Measurements from ENCODE around the gene RMDN2.
"Not testable (repeated sequence)": the region's sequence is repeated elsewhere in the genome, so short reads cannot be mapped to it uniquely, and the experiment has no call there.

The RMDN2 gene

DNA sequence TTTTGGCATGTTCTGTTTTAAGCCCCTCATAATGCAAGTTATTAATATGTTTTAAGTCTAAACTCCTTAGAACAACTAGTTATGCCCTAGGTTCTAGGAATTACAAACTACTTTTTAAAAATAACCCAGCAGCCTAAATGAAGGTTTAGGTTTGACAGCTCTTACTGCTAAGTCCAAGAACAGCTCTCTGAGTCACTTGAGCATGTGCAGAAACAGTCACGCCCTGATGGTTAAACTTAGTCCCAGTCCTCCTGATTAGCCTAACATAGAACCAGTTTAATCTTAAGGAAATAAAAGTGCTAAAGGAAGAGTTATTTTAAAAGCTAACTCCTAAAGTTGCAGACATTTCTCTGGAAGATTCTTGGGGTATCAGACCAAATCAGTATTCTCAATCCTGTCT, 72.5 kb downstream of the RMDN2 start:
- DNase-seq: no peak

DNA sequence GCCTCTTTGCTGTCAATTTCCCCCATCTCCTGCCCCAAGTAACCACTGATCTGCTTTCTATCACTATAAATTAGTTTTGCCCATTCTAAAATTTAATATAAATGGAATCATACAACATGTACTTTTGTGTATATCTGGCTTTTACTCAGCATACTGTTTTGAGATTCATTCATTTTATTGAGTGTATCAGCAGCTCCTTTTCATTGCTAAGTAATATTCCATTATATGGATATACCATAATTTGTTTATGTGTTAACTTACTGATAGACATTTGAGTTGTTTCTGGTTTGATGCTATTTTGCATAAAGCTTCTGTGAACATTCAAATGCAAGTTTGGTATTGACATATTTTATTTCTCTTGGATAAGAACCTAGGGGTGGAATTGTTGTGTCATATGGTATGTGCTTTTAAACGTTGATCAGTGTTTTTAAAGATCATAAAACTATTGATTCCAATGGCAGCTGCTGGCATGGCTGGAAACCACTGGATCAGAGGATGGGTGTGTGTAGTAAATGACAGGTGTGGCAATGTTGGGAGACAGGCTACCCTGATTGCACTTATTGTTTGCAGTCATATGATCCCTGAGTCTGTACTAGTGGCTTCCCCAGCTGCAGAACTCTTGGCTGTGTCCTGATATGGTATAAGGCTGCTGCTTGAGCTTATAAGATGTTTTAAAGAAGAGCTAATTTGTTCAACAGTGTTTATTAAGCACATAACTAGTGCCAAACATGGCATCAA, 75.6 kb downstream of the RMDN2 start:
- DNase-seq: no peak

DNA sequence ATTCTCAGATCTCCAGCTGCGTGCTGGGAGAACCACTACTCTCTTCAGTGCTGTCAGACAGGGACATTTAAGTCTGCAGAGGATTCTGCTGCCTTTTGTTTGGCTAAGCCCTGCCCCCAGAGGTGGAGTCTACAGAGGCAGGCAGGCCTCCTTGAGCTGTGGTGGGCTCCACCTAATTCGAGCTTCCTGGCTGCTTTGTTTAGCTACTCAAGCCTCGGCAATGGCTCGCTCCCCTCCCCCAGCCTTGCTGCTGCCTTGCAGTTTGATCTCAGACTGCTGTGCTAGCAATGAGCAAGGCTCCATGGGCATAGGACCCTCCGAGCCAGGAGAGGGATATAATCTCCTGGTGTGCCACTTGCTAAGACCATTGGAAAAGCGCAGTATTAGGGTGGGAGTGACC, 85.1 kb downstream of the RMDN2 start:
- DNase-seq: not testable (repeated sequence)

DNA sequence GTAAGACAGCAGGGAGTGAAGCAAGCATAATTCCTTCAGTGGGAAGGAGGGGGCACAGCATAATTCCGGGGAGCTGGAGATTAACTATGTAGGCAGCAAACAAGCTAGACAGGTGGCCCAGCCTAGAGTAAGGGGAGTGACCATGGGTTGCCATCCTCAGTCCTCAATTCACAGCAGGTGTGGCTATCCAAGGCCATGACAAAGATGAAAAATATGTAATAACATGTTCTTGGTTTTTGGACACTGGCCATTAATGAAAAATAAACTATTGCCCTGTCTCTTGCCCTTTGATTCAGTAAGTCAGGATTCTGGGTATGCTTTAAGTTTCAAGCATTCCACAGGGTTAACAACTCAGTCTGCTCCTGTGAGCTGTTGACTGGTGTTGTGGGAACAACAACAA, 85.9 kb downstream of the RMDN2 start:
- no peak for DNase-seq

GRCh38 chr2:38013158-38013752, 88.2 kb downstream of the RMDN2 start:
- no peak for DNase-seq

GRCh38 chr2:38016219-38016618, 91.1 kb downstream of the RMDN2 start:
- no peak for DNase-seq

- no peak for DNase-seq
These were observed 92.7 kb downstream of the RMDN2 start for GRCh38 chr2:38017836-38018235.

DNA sequence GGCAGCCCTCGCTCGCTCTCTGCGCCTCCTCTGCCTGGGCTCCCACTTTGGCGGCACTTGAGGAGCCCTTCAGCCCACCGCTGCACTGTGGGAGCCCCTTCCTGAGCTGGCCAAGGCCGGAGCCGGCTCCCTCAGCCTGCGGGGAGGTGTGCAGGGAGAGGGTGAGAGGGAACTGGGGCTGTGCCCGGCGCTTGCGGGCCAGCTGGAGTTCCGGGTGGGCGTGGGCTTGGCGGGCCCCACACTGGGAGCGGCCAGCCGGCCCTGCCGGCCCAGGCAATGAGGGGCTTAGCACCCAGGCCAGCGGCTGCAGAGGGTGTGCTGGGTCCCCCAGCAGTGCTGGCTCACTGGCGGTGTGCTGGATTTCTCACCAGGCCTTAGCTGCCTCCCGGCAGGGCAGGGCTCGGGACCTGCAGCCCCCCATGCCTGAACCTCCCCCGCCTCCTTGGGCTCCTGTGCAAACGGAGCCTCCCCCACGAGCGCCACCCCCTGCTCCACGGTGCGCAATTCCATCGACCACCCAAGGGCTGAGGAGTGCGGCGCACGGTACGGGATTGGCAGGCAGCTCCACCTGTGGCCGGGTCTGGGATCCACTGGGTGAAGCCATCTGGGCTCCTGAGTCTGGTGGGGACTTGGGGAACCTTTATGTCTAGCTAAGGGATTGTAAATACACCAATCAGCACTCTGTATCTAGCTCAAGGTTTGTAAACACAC, 95.4 kb downstream of the RMDN2 start:
- not testable (repeated sequence) for DNase-seq

DNA sequence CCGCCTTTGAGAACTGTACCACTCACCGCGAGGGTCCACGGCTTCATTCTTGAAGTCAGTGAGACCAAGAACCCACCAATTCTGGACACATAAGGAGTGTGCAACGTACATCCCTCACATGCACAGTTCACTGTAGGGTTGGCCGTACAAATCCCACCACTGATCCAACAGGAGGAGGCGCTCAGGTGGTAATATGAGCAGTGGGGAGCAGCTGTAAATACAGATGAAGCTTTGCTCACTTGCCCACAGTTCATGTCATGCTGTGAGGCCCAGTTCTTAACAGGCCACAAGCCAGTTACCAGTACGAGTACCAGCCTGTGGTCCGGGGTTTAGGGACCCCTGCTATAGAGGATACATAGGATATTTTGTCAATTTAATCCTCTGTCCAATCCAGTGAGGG, 96.5 kb downstream of the RMDN2 start:
- no peak for DNase-seq

DNA sequence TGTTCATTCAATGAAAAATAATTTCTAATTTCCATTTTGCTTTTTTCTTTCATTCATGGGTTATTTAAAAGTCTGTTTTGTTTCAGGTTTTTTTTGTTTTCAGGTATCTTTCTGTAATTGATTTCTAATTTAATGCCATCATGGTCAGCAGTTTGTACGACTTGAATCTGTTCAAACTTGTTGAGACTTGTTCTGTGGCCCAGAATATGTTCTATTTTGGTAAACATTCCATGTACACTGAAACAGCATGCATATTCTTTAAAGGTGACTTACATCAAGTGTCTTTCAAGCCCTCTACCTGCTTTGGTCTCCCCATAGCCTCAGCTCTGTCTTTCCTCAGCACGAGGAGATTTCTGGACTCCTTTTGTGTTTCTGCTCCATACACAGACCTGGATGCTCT, 101.8 kb downstream of the RMDN2 start:
- no peak for DNase-seq

DNA sequence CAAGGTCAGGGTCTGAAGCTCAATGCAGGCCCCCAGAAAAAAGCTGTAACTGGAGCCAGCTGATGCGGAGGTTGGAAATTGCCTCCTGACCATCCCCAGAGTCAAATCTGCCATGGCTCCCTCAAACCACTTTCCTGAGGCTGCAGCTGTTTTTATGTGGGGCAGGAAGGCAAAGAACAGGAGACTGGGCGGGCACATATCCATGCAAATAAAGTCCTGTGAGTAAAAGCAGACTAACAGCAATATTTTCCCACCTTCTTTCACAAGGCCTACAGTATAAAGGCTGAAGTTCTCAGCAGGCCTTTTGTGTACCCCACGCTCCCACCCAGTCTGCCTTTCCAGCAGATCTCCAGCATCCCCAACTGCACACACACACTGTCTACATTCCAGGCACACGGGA, 103.7 kb downstream of the RMDN2 start:
- no peak for DNase-seq

GRCh38 chr2:38029512-38029911, 104.4 kb downstream of the RMDN2 start:
- DNase-seq: no peak

DNA sequence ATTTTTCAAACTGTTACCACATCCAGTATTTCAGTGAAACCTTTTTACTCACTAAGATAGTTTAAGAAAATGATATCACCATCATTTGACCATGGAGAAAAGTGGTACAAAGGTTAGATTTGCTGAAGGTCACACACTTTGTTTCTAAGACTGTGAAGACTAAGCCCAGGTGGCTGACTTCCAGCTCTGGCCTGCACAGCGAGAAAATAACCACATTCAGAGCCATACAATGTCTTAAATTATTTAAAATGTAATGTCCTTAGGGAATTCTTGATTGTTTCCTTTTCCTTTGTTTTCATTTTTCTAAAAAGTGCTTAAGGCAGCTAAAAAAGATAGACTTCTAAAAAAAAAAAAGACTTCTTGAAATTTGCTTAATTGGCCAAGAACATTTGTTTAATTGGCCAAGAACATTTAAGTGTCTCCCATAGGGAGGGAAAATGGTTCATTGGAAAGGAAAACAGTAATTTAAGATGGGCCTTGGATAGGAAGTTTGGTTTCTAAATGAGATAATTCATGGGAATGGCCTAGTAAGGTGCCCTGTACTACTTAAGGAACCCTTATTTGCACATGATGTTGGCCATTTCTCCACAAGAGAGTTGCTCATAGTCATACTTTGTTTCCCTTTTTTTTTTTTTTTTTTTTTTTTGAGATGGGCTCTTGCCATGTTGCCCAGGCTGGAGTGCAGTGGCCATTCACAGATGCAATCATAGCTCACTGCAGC, 105.7 kb downstream of the RMDN2 start:
- no peak for DNase-seq

DNA sequence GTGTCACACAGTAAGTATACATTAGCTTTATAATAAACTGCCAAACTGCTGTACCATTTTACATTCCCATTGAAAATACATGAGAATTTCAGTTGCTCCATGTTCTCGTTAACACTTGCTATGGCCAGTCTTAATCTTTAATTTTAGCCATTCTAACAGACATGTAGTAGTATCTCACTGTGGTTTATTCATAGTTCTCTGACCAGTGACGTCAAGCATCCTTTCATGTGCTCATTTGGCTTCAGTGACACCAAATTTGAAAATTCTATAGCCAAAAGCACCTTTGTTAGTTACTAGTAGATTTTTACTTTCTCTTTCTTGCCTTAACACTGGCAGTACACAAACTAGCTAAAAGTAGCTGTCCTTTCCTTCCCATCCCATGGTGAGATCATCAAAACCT, 107.9 kb downstream of the RMDN2 start:
- DNase-seq: no peak

DNA sequence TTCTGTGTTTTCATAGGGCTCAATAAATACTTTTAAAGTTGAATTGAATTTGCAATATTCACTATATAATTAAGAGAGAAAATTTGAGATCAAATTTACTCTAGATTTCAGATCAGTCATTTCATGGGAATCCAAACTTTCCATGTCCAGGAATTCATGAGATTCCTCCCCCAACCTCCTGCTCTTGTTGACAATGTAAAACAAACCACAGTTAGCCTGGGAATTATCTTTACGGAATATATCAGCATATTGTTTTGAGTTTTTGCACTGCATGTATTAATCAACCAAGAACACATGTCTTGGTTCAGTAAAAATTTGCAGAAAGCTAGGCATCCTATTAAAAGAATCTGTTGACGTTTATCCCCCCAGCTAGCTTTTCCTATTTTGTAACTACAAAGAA, 108.6 kb downstream of the RMDN2 start:
- DNase-seq: no peak

GRCh38 chr2:38035968-38036367, 110.9 kb downstream of the RMDN2 start:
- no peak for DNase-seq

- no peak for DNase-seq
These were observed 112.2 kb downstream of the RMDN2 start for GRCh38 chr2:38037325-38037724.

DNA sequence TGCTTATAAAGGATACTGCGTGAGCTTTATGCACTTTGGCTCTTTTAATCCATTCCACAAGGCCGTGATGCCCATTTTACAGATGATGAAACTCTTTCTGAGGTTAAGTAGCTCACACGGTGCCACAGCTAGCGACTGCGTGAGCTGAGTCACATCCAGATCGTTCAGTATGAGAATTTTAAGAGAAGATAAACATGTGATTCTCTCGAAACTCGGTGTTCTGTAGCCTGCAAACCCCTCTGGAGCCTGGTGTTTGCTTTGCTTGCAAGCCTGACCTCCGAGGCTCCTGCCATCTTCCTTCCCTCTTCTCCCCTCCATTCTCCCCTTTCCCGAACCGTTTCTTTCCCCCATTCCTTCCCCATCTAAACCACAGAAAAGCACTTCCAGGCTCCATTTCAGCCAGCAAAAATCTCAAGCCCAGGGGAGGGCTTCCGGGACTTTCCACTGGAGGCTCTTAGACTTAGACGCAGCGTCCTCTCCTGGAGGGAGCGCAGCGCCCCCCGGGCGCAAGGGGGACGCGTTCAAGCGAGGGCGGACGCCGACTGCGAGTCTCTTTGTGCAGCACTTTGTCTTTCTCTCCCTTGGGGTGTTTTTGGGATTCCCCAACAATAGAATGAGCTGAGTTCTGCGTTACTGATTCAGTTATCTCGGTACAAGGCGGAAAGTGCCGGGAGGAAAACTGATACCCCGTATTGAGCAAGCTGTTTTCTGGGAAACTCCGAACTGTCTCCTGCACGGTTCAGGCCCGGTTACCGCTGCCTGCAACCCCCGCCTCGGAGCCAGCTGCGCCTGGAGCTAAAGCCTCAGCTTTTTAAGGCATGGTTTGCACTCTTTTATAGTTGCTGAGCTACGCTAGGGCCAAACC, 112.9 kb downstream of the RMDN2 start:
- DNase-seq: peak; percentile 67

DNA sequence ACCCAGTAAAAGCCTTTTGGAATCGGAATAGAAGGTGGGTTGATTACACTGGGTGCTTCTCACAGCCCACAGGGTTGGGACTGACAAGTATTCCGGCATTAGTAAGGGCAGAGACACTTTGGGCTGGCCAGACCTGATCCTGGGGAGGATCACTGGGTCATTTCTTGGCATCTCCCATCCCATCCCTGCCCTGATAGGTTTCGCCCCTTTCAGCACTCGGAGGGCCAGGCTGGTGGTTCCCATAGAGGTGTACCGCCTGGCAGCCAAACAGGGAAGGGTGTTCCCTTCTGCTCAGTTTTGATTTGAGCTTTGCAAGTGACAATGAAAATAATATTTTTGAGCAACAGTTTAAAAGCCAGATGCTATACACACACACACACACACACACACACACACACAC, 113.6 kb downstream of the RMDN2 start:
- no peak for DNase-seq

GRCh38 chr2:38039121-38039910, 114.2 kb downstream of the RMDN2 start:
- DNase-seq: no peak

GRCh38 chr2:38045811-38046210, 120.7 kb downstream of the RMDN2 start:
- no peak for DNase-seq

GRCh38 chr2:38056216-38056615, 131.1 kb downstream of the RMDN2 start:
- DNase-seq: no peak

All from left hindlimb (tissue), 1 donor.